BLaER1 treated with 17β-estradiol and CSF1 and Interleukin-3, amounts not matched to agents 10 nM and 100 nM (cell line): ENCODE data around the gene ARHGAP26.
"Not testable (repeated sequence)": the region's sequence is repeated elsewhere in the genome, so short reads cannot be mapped to it uniquely, and the experiment has no call there.

Source experiments
- H3K27ac ChIP-seq, 11 experiments: shearing (Covaris generic); formaldehyde crosslinking; 2 replicates each; pipeline ENCODE4 v1.8.1; 2022
- H3K27me3 ChIP-seq, 11 experiments: shearing (Covaris generic); formaldehyde crosslinking; 2 replicates each; pipeline ENCODE4 v1.8.1; 2022
- H3K36me3 ChIP-seq, 11 experiments: shearing (Covaris generic); formaldehyde crosslinking; 2 replicates each; pipeline ENCODE4 v1.8.1; 2022
- H3K4me1 ChIP-seq, 10 experiments: shearing (Covaris generic); formaldehyde crosslinking; 2 replicates each; pipeline ENCODE4 v1.8.1; 2022
- H3K4me2 ChIP-seq, 11 experiments: shearing (Covaris generic); formaldehyde crosslinking; 2 replicates each; pipeline ENCODE4 v1.8.1; 2022
- H3K4me3 ChIP-seq, 10 experiments: shearing (Covaris generic); formaldehyde crosslinking; 2 replicates each; pipeline ENCODE4 v1.8.1; 2022
- H3K9ac ChIP-seq, 11 experiments: shearing (Covaris generic); formaldehyde crosslinking; 2 replicates each; pipeline ENCODE4 v1.8.1; 2022
- H3K9me3 ChIP-seq, 11 experiments: shearing (Covaris generic); formaldehyde crosslinking; replicated peaks in 1 of 11; 2 replicates each; pipeline ENCODE4 v1.8.1; 2022
- H4K20me1 ChIP-seq, 11 experiments: shearing (Covaris generic); formaldehyde crosslinking; 2 replicates each; pipeline ENCODE4 v1.8.1; 2022
- Cebpa-rat ChIP-seq, 11 experiments: shearing (Covaris generic); IDR thresholded peaks; 2 replicates each; pipeline ENCODE4 v1.8.1; 2022

Gene ARHGAP26

DNA sequence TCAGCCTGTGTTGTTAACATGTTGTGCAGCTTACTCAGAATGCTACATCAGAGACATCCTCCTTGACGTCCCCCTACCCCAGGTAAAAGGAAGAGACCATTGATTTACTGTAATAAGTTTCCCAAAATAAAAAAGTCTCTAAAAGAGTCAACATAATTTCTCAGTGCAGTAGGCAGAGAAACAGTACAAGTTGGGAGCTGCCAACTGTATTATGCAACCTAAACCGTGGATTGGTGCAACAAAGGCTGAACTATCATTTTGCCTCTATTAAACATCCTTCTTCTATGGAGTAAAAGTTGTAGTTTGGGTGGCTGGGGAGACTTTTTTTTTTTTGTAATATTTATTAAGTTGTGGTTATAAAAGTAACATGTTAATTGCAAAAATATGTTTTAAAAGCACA lies 425.3 kb downstream of the ARHGAP26 start:
- Histone ChIP-seq H3K36me3 (peaks cover 0 to 94% (median 8%) of the 10 kb centered on the region in 11 experiments; a peak in 14 of 22 replicates), H3K9ac (no peak overlapping the region), H3K4me2 (no peak overlapping the region), H3K27ac (no peak overlapping the region), H3K4me1 (peaks cover 0 to 9% (median 0%) of the 10 kb centered on the region in 10 experiments; a peak in 1 of 20 replicates), H3K4me3 (no peak overlapping the region), H4K20me1 (peaks cover 0 to 14% (median 0%) of the 10 kb centered on the region in 11 experiments; a peak in 3 of 22 replicates), H3K27me3 (no peaks in the 10 kb centered on the region), H3K9me3 (peaks cover 4 to 32% (median 18%) of the 10 kb centered on the region in 11 experiments)
- no peak for TF ChIP-seq Cebpa-rat (IDR thresholded peaks at IDR 0.05)

DNA sequence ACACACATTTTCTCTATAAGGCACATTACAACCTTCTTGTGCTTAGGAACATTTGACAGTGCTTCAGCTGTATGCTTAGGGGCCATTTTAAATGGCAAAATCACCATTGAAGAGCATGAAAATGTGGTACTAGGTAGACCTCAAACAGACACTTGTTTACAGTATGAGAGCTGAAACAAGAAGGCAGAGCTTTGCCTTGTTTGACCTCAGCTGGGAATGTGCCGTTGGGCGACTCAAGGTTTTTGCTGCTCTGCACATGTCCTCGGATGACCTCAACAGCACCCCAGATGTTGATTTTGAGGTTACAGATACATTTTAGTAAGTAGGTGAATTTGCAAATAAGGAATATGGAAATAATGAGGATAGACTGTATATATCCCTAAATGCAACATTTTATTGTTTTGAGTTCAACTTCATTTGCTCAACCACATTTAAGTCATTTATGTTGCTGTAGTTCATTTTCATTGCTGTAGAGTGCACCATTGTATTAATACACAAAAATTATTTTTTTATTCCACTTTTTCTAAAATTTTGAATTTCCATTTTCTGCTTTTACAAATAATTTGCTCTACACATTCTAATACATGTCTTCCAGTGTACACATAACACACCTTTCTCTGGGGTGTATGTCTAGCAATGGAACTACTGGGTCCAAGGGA lies 426.6 kb downstream of the ARHGAP26 start:
- H3K9ac ChIP-seq, result no peak overlapping the region
- H3K4me3 ChIP-seq, result no peak overlapping the region
- peaks cover 0 to 14% (median 0%) of the 10 kb centered on the region in 11 experiments; a peak in 3 of 22 replicates for H4K20me1 ChIP-seq
- H3K27ac ChIP-seq, result no peak overlapping the region
- TF ChIP-seq Cebpa-rat (IDR thresholded peaks at IDR 0.05), result no peak
- H3K36me3 ChIP-seq, result peaks cover 0 to 94% (median 8%) of the 10 kb centered on the region in 11 experiments; a peak in 12 of 22 replicates
- no peaks in the 10 kb centered on the region for H3K27me3 ChIP-seq
- H3K4me2 ChIP-seq, result no peak overlapping the region
- H3K4me1 ChIP-seq, result peaks cover 0 to 9% (median 0%) of the 10 kb centered on the region in 10 experiments; a peak in 1 of 20 replicates
- H3K9me3 ChIP-seq, result peaks cover 11 to 37% (median 16%) of the 10 kb centered on the region in 11 experiments; a peak in 21 of 22 replicates

DNA sequence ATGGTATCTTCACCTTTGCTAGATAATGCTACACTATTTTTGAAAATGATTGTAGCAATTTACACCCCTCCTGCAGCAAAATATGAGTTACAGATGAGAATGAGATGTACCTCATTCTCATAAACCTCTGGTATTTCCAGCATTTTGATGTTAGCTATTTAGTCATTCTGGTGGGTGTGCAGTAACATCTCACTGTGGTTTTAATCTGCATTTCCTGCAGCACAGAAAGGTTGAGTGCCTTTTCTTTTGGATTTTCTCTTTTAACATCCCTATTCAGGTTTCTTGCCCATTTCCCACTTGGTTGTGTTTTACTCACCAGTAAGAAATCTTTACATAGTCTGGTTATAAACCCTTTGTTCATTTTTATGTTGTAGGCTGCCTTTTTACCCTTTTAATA lies 427.1 kb downstream of the ARHGAP26 start:
- no peak overlapping the region for H3K27ac ChIP-seq
- no peak for TF ChIP-seq Cebpa-rat (IDR thresholded peaks at IDR 0.05)
- H3K9me3 ChIP-seq, result peaks cover 13 to 38% (median 20%) of the 10 kb centered on the region in 11 experiments; a peak in 21 of 22 replicates
- no peak overlapping the region for H3K9ac ChIP-seq
- peaks cover 0 to 94% (median 8%) of the 10 kb centered on the region in 11 experiments; a peak in 13 of 22 replicates for H3K36me3 ChIP-seq
- no peak overlapping the region for H3K4me2 ChIP-seq
- no peak overlapping the region for H3K4me3 ChIP-seq
- H3K27me3 ChIP-seq, result no peaks in the 10 kb centered on the region
- H3K4me1 ChIP-seq, result peaks cover 0 to 9% (median 0%) of the 10 kb centered on the region in 10 experiments; a peak in 1 of 20 replicates
- H4K20me1 ChIP-seq, result peaks cover 0 to 14% (median 0%) of the 10 kb centered on the region in 11 experiments; a peak in 3 of 22 replicates

DNA sequence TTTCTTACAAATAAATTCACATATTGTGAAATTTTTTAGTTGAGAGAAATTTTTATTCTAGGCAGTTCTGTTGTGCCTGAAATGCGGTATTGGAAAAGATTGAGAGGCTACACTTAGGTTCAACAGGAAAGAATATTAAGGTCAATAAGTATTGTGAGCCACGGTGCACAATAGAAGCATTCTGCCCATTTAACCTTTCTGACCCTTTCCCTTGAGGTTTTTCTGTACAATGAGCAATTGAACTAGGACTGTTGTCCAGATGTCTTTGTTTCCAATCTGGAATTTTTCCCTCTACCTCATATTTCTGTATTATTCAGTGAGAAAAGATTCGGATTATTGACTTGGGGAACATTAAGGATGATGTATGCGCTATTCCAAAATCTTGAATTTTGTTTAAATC lies 428.2 kb downstream of the ARHGAP26 start:
- Histone ChIP-seq H3K36me3 (peaks cover 0 to 90% (median 12%) of the 10 kb centered on the region in 11 experiments; a peak in 13 of 22 replicates), H3K27me3 (no peaks in the 10 kb centered on the region), H3K27ac (no peak overlapping the region), H3K9ac (no peak overlapping the region), H4K20me1 (peaks cover 0 to 14% (median 0%) of the 10 kb centered on the region in 11 experiments; a peak in 3 of 22 replicates), H3K4me2 (no peak overlapping the region), H3K4me1 (peaks cover 0 to 9% (median 0%) of the 10 kb centered on the region in 10 experiments; a peak in 1 of 20 replicates), H3K9me3 (peaks cover 20 to 45% (median 25%) of the 10 kb centered on the region in 11 experiments; a peak in 21 of 22 replicates), H3K4me3 (no peak overlapping the region)
- no peak for TF ChIP-seq Cebpa-rat (IDR thresholded peaks at IDR 0.05)

DNA sequence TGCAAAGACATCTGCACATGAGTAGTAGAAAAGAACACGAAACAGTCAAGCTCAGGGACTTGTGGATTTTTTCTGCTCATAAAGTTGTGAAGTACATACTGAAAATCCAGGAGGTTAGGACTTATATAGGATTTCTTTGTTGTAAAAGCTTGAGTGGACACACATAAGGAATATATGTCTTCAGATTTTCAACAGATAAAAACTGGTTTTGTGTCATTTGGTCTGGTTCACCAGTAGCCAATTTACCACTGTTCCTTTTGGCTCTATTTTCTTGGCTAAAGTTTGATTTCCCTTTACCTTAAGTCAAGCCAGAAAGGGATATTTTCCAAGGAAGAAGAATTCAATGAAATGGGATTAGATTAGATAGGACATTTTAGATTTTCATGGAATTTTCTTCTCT lies 429.0 kb downstream of the ARHGAP26 start:
- Histone ChIP-seq H3K4me1 (peaks cover 0 to 6% (median 0%) of the 10 kb centered on the region in 10 experiments; a peak in 2 of 20 replicates), H3K9me3 (peaks cover 20 to 45% (median 25%) of the 10 kb centered on the region in 11 experiments; a peak in 21 of 22 replicates), H3K27me3 (no peaks in the 10 kb centered on the region), H3K9ac (no peak overlapping the region), H3K4me2 (no peak overlapping the region), H3K27ac (no peak overlapping the region), H3K36me3 (peaks cover 0 to 82% (median 12%) of the 10 kb centered on the region in 11 experiments; a peak in 13 of 22 replicates), H4K20me1 (peaks cover 0 to 14% (median 0%) of the 10 kb centered on the region in 11 experiments; a peak in 3 of 22 replicates), H3K4me3 (no peak overlapping the region)
- no peak for TF ChIP-seq Cebpa-rat (IDR thresholded peaks at IDR 0.05)

DNA sequence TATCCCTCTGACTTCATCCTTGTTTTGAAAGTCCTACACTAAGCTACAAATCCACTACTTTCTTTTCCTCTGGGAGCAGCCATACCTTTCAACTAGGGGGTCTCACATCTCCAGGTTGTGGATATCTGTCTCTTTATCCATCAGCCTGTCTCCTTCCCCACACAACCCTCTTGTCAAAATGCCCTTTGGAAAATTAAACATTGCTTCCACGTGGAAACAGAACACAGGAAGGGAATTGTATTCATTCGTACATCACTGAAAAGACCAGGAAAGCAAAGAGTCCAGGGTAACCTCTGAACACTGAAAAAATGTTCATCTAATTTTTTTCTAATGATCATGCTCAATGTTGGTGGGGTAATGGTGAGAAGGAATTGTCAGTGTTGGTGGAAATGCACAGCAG lies 429.7 kb downstream of the ARHGAP26 start:
- Histone ChIP-seq H3K4me2 (no peak overlapping the region), H3K4me3 (no peak overlapping the region), H3K27me3 (no peaks in the 10 kb centered on the region), H4K20me1 (peaks cover 0 to 20% (median 0%) of the 10 kb centered on the region in 11 experiments; a peak in 3 of 22 replicates), H3K27ac (no peak overlapping the region), H3K9ac (no peak overlapping the region), H3K36me3 (peaks cover 0 to 75% (median 12%) of the 10 kb centered on the region in 11 experiments; a peak in 13 of 22 replicates), H3K4me1 (peaks cover 0 to 7% (median 0%) of the 10 kb centered on the region in 10 experiments; a peak in 5 of 20 replicates), H3K9me3 (peaks cover 20 to 45% (median 25%) of the 10 kb centered on the region in 11 experiments; a peak in 21 of 22 replicates)
- no peak for TF ChIP-seq Cebpa-rat (IDR thresholded peaks at IDR 0.05)

DNA sequence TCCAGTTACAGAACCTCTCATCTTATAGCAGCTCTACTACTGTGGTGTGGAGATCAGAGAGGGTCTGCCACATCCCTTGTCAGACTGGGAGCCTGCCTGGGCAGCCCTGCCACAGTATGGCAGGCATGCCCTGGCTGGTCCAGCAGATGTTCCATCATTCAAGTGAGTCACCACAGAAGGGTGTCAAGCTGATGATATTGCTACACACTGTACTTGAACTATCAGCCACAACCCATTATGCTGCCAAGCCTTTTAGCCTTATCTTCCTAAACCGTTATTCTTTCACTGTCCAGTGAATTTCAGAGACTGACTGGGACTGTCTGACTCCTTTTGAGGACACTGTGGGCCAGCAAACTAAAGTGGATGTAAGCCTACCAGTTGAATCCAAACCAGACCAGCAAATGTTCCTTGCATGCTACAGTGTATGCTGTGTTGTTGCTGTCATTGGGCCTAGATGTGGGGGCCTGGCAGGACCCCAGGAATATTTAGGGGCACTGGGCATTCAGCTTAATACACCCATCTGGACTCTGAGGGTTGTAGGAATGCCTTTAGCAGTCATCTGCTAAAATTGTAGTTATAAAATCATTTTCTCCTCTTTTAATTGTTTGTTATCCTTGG lies 430.7 kb downstream of the ARHGAP26 start:
- no peak overlapping the region for H3K4me2 ChIP-seq
- H4K20me1 ChIP-seq, result peaks cover 0 to 31% (median 0%) of the 10 kb centered on the region in 11 experiments; a peak in 3 of 22 replicates
- H3K9me3 ChIP-seq, result peaks cover 20 to 45% (median 25%) of the 10 kb centered on the region in 11 experiments; a peak in 21 of 22 replicates
- peaks cover under 1 to 17% (median 6%) of the 10 kb centered on the region in 10 experiments; a peak in 19 of 20 replicates for H3K4me1 ChIP-seq
- H3K36me3 ChIP-seq, result peaks cover 0 to 65% (median 12%) of the 10 kb centered on the region in 11 experiments; a peak in 13 of 22 replicates
- H3K27me3 ChIP-seq, result no peaks in the 10 kb centered on the region
- TF ChIP-seq Cebpa-rat (IDR thresholded peaks at IDR 0.05), result no peak
- H3K27ac ChIP-seq, result no peak overlapping the region
- H3K4me3 ChIP-seq, result no peak overlapping the region
- no peak overlapping the region for H3K9ac ChIP-seq

DNA sequence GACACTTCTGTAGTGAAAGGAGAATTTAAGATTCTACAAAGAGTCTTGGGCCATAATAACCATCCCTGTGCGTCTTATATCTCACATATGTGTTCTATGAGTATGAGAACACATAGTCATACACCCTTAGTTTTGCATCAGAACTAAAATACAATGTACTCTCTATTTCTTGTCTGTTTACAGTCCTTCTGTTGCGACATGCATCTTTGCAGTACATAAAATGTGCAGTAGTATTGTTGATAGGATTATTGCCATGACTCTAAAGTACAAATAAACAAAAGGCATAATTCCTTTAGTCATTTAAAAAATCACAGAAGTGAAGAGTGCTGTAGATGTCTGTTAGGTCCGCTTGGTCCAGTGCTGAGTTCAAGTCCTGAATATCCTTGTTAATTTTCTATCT lies 431.4 kb downstream of the ARHGAP26 start:
- peaks cover 0 to 61% (median 12%) of the 10 kb centered on the region in 11 experiments; a peak in 13 of 22 replicates for H3K36me3 ChIP-seq
- peaks cover 0 to 38% (median 0%) of the 10 kb centered on the region in 11 experiments; a peak in 3 of 22 replicates for H4K20me1 ChIP-seq
- H3K27ac ChIP-seq, result no peak overlapping the region
- H3K9me3 ChIP-seq, result peaks cover 20 to 38% (median 24%) of the 10 kb centered on the region in 11 experiments; a peak in 21 of 22 replicates
- peaks cover 7 to 24% (median 13%) of the 10 kb centered on the region in 10 experiments for H3K4me1 ChIP-seq
- no peak for TF ChIP-seq Cebpa-rat (IDR thresholded peaks at IDR 0.05)
- no peak overlapping the region for H3K4me3 ChIP-seq
- H3K9ac ChIP-seq, result no peak overlapping the region
- H3K27me3 ChIP-seq, result no peaks in the 10 kb centered on the region
- no peak overlapping the region for H3K4me2 ChIP-seq

DNA sequence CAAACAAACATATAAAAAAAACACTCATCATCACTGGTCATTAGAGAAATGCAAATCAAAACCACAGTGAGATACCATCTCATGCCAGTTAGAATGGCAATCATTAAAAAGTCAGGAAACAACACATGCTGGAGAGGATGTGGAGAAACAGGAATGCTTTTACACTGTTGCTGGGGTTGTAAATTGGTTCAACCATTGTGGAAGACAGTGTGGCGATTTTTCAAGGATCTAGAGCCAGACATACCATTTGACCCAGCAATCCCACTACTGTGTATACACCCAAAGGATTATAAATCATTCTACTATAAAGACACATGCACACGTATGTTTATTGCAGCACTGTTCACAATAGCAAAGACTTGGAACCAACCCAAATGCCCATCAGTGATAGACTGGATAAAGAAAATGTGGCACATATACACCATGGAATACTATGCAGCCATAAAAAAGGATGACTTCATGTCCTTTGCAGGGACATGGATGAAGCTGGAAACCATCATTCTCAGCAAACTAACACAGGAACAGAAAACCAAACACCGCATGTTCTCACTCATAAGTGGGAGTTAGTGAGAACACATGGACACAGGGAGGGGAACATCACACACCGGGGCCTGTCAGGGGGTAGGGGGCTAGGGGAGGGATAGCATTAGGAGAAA lies 433.3 kb downstream of the ARHGAP26 start:
- H3K9me3 ChIP-seq, result peaks cover 9 to 28% (median 13%) of the 10 kb centered on the region in 11 experiments; a peak in 19 of 22 replicates
- H3K36me3 ChIP-seq, result peaks cover 0 to 61% (median 9%) of the 10 kb centered on the region in 11 experiments; a peak in 10 of 22 replicates
- H3K9ac ChIP-seq, H3K4me2 ChIP-seq, H3K27ac ChIP-seq, H3K4me3 ChIP-seq, H3K27me3 ChIP-seq: not testable (repeated sequence)
- peaks cover 0 to 43% (median 0%) of the 10 kb centered on the region in 11 experiments; a peak in 3 of 22 replicates for H4K20me1 ChIP-seq
- H3K4me1 ChIP-seq, result peaks cover 8 to 29% (median 19%) of the 10 kb centered on the region in 10 experiments
